Prostate gland (tissue), 2 donors: Measurements from ENCODE around the gene CGB2. TPM values are rescaled to one million over a fixed set of nuclear protein-coding genes. Genes with fewer than 3 reads are reported as not detected.
"Not testable (repeated sequence)": the region's sequence is repeated elsewhere in the genome, so short reads cannot be mapped to it uniquely, and the experiment has no call there.

Source experiments
- DNase-seq: peaks from one replicate; pipeline ENCODE4 v3.0.0-alpha.2; 2019; ENCODE audit warnings: low spot score
- H3K27ac ChIP-seq, 2 donors: fragments of 200-600 bp; sonication (generic); 2 replicates each; pipeline ENCODE4 v1.5.1; 2017 to 2019
- H3K27me3 ChIP-seq: fragments of 200-600 bp; sonication (generic); replicated peaks from 2 replicates; pipeline ENCODE4 v1.5.1; 2019; ENCODE audit not compliant: insufficient read depth
- H3K36me3 ChIP-seq, 2 donors: fragments of 200-600 bp; sonication (generic); 1 replicate in 1 of 2; 2 replicates in 1 of 2; pipeline versions ENCODE4 v1.5.1 to v1.8.1; 2017 to 2019
- H3K4me1 ChIP-seq: fragments of 200-600 bp; sonication (generic); replicated peaks from 2 replicates; pipeline ENCODE4 v1.5.1; 2019
- H3K4me3 ChIP-seq, 2 donors: fragments of 200-600 bp; sonication (generic); 2 replicates each; pipeline ENCODE4 v1.5.1; 2017 to 2019
- H3K9me3 ChIP-seq: fragments of 200-600 bp; sonication (generic); 2 replicates; pipeline ENCODE4 v1.5.1; 2017
- CTCF ChIP-seq, 4 experiments: fragments of 200-600 bp in 2 of 4; fragments of 450-650 bp in 2 of 4; sonication (generic) in 2 of 4; IDR thresholded peaks; 1 replicate in 3 of 4; 2 replicates in 1 of 4; pipeline ENCODE4 v1.5.1; 2016 to 2019; ENCODE audit warnings: antibody characterized with exemption in 4 of 4, mild to moderate bottlenecking in 2 of 4, moderate library complexity in 2 of 4
- POLR2A ChIP-seq: fragments of 450-650 bp; IDR thresholded peaks from one replicate; pipeline ENCODE4 v1.6.1; 2016; ENCODE audit warnings: antibody characterized with exemption, mild to moderate bottlenecking
- POLR2AphosphoS5 ChIP-seq: sonication (generic); formaldehyde crosslinking; IDR thresholded peaks from one replicate; pipeline ENCODE4 v1.6.1; 2017; ENCODE audit warnings: antibody characterized with exemption
- WGBS: methylation state at CpG from one replicate; pipeline ENCODE4 v1.1.5; 2018; 5-methylcytosine and 5-hydroxymethylcytosine counted together
- intact Hi-C: fragments of 100-400 bp; cut with DNase I; formaldehyde crosslinking; loops from one replicate; pipeline ENCODE4 v1.14.2; 2022
- total RNA-seq, 2 donors: library from RNA; depleted of rRNA; stranded (reverse); fragments of >200 nt; gene quantifications; one replicate each; pipeline ENCODE4 v1.1.0, GENCODE V29; 2016

CGB2 gene
- total RNA-seq, 2 donors from 2014 or later = not detected

GRCh38 chr19:49070416-49070815, 38.7 kb downstream of the CGB2 start:
- Histone ChIP-seq H3K36me3 (no peaks in the 10 kb centered on the region), H3K27ac (no peak overlapping the region), H3K9me3 (no peaks in the 10 kb centered on the region), H3K4me3 (no peak overlapping the region), H3K27me3 (peaks cover 4% of the 10 kb centered on the region), H3K4me1 (no peaks in the 10 kb centered on the region)
- no peak for TF ChIP-seq POLR2AphosphoS5
- no peak for TF ChIP-seq POLR2A
- no peak for TF ChIP-seq CTCF (IDR thresholded peaks at IDR 0.05)
- DNase-seq = no peak
- WGBS = 97% methylated on average over 21 of the region's 21 CpGs
- intact Hi-C loops = no loop called here

- TF ChIP-seq CTCF (IDR thresholded peaks at IDR 0.05) (no peak), POLR2AphosphoS5 (no peak), POLR2A (no peak)
- intact Hi-C loops = no loop called here
- no peak overlapping the region for H3K27ac ChIP-seq
- WGBS = 4% methylated on average over 93 of the region's 93 CpGs
- H3K4me3 ChIP-seq = no peak overlapping the region
- H3K27me3 ChIP-seq = peaks cover 4% of the 10 kb centered on the region
- no peaks in the 10 kb centered on the region for H3K4me1 ChIP-seq
- H3K36me3 ChIP-seq = no peaks in the 10 kb centered on the region
- H3K9me3 ChIP-seq = no peaks in the 10 kb centered on the region
- DNase-seq = no peak
Observed at GRCh38 chr19:49071860-49072547, 40.3 kb downstream of the CGB2 start.

DNA sequence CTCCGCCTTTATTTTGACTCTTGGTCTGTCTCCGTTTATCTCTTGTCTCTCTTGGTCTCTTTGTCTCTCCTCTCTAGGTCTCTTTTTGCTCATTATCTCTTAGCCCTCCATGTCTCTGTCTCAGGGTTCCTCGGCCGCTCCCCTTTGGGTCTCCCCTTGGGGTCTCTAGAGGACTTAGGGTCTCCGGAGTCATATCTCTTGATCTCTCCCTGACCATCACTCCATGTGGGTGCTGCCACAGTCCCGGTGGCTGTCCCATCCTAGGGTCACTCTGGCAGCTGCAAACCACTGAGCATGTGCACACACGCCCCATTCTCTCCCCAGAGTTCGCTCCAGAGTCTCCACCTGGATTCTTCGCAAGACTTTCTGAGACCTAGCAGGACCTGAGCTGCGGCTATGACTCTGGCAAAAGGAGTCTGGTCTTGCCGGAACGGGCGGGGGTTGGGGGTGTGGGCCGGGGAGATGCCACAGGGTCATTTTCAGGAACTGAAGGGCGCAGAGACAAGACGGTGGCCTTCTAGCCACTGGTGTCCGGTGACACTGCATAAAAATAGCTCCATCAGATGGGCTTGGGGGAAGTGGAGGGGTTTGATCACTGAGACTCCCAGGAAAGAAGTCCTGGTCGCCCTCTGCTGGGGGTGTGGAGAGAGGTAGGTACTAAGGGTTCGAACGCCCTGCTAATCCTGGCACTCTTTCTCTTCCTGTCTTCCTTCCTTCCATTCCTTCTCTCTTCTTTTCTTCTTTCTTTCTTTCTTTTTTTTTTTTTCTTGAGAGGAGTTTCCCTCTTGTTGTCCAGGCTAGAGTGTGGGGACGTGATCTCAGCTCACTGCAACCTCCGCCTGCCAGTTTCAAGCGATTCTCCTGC, 42.1 kb downstream of the CGB2 start:
- intact Hi-C loops = no loop called here
- DNase-seq = no peak
- no peaks in the 10 kb centered on the region for H3K36me3 ChIP-seq
- H3K27me3 ChIP-seq = peaks cover 4% of the 10 kb centered on the region
- no peaks in the 10 kb centered on the region for H3K9me3 ChIP-seq
- WGBS = 48% methylated on average over 23 of the region's 23 CpGs
- no peak for TF ChIP-seq CTCF (IDR thresholded peaks at IDR 0.05)
- no peak for TF ChIP-seq POLR2A
- no peak for TF ChIP-seq POLR2AphosphoS5
- no peak overlapping the region for H3K4me3 ChIP-seq
- H3K27ac ChIP-seq = no peak overlapping the region
- H3K4me1 ChIP-seq = no peaks in the 10 kb centered on the region

DNA sequence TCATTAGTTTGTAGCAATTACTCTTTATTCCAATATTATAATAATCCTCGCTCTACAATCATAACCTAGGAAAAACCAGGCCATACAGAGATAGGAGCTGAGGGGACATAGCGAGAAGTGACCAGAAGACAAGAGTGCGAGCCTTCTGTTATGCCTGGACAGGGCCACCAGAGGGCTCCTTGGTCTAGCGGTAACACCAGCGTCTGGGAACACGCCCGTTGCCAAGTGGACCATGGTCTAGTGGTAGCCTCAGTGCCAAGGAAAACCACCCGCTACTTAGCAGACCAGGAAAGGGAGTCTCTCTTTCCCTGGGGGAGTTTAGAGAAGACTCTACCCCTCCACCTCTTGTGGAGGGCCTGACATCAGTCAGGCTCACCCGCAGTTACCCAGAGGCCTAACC, 43.2 kb downstream of the CGB2 start:
- H3K36me3 ChIP-seq, H3K9me3 ChIP-seq, H3K4me3 ChIP-seq, H3K27me3 ChIP-seq, H3K27ac ChIP-seq, intact Hi-C loops, H3K4me1 ChIP-seq: not testable (repeated sequence)
- peak; percentile 21 to 84 (median 64) for TF ChIP-seq CTCF (IDR thresholded peaks at IDR 0.05)
- DNase-seq = peak; percentile 62
- 17% methylated on average over 9 of the region's 9 CpGs for WGBS

- no peaks in the 10 kb centered on the region for H3K9me3 ChIP-seq
- TF ChIP-seq POLR2AphosphoS5 (no peak), POLR2A (no peak), CTCF (IDR thresholded peaks at IDR 0.05) (no peak)
- H3K4me3 ChIP-seq = no peak overlapping the region
- no peaks in the 10 kb centered on the region for H3K36me3 ChIP-seq
- intact Hi-C loops = no loop called here
- WGBS = 78% methylated on average over 4 of the region's 4 CpGs
- H3K27ac ChIP-seq = no peak overlapping the region
- H3K4me1 ChIP-seq = no peaks in the 10 kb centered on the region
- no peak for DNase-seq
- no peaks in the 10 kb centered on the region for H3K27me3 ChIP-seq
Observed at GRCh38 chr19:49080392-49080791, 48.7 kb downstream of the CGB2 start.
